Ishikawa (cell line): ENCODE data around the gene HRH4.

Experiments used
- CEBPB ChIP-seq: IDR thresholded peaks from 2 replicates; pipeline ENCODE4 v1.6.1; 2012
- CREB1 ChIP-seq: IDR thresholded peaks from 2 replicates; pipeline ENCODE4 v1.6.1; 2012; ENCODE audit warnings: low read depth
- EGR1 ChIP-seq: IDR thresholded peaks from 2 replicates; pipeline ENCODE4 v1.6.1; 2012
- EP300 ChIP-seq: IDR thresholded peaks from 2 replicates; pipeline ENCODE4 v1.6.1; 2012; ENCODE audit warnings: borderline replicate concordance
- FOXM1 ChIP-seq: IDR thresholded peaks from 2 replicates; pipeline ENCODE4 v1.6.1; 2012; ENCODE audit warnings: low read depth, borderline replicate concordance
- NFIC ChIP-seq: IDR thresholded peaks from 2 replicates; pipeline ENCODE4 v1.6.1; 2012
- RAD21 ChIP-seq: IDR thresholded peaks from 2 replicates; pipeline ENCODE4 v1.6.1; 2012; ENCODE audit warnings: low read depth
- TAF1 ChIP-seq: IDR thresholded peaks from 2 replicates; pipeline ENCODE4 v1.6.1; 2012; ENCODE audit warnings: low read depth, mild to moderate bottlenecking
- TCF12 ChIP-seq: IDR thresholded peaks from 2 replicates; pipeline ENCODE4 v1.6.1; 2012; ENCODE audit warnings: low read depth
- TEAD4 ChIP-seq: IDR thresholded peaks from 2 replicates; pipeline ENCODE4 v1.6.1; 2012
- YY1 ChIP-seq: IDR thresholded peaks from 2 replicates; pipeline ENCODE4 v1.6.1; 2012; ENCODE audit warnings: low read depth
- ZBTB7A ChIP-seq: IDR thresholded peaks from 2 replicates; pipeline ENCODE4 v1.6.1; 2012; ENCODE audit warnings: low read depth
- TF ChIP-seq, protein P1 (sequence below): IDR thresholded peaks from 2 replicates; pipeline ENCODE4 v1.6.1; 2012; ENCODE audit warnings: low read depth, mild to moderate bottlenecking
- TF ChIP-seq, protein P2 (sequence below): IDR thresholded peaks from 2 replicates; pipeline ENCODE4 v1.6.1; 2012
- TF ChIP-seq, protein P3 (sequence below): IDR thresholded peaks from 2 replicates; pipeline ENCODE4 v1.6.1; 2012

HRH4 gene

DNA sequence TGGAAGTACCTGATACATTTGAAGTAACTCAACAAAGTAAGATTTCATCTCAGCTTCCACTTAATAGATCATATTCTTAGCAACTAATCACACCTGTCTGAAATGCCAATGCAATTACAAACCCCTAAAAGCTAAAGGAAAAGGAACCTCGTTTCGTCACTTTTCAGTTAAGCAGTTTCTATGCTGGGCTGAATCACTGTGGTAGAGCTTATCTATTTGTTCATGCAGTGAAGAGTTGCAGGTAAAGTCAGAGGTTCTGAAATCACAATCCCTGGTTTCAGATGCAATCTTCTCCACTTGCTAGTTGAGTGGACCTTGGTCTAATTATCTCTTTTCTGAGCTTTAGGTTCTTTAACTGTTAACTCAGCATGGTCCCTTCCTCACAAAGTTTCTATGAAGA lies 6.3 kb downstream of the HRH4 start:
- TF ChIP-seq RAD21 (no peak), EP300 (no peak), ZBTB7A (no peak), TCF12 (no peak), TAF1 (no peak), EGR1 (no peak), YY1 (no peak), CREB1 (no peak), TEAD4 (no peak), CEBPB (no peak), NFIC (no peak)
- TF ChIP-seq, protein P1, sequence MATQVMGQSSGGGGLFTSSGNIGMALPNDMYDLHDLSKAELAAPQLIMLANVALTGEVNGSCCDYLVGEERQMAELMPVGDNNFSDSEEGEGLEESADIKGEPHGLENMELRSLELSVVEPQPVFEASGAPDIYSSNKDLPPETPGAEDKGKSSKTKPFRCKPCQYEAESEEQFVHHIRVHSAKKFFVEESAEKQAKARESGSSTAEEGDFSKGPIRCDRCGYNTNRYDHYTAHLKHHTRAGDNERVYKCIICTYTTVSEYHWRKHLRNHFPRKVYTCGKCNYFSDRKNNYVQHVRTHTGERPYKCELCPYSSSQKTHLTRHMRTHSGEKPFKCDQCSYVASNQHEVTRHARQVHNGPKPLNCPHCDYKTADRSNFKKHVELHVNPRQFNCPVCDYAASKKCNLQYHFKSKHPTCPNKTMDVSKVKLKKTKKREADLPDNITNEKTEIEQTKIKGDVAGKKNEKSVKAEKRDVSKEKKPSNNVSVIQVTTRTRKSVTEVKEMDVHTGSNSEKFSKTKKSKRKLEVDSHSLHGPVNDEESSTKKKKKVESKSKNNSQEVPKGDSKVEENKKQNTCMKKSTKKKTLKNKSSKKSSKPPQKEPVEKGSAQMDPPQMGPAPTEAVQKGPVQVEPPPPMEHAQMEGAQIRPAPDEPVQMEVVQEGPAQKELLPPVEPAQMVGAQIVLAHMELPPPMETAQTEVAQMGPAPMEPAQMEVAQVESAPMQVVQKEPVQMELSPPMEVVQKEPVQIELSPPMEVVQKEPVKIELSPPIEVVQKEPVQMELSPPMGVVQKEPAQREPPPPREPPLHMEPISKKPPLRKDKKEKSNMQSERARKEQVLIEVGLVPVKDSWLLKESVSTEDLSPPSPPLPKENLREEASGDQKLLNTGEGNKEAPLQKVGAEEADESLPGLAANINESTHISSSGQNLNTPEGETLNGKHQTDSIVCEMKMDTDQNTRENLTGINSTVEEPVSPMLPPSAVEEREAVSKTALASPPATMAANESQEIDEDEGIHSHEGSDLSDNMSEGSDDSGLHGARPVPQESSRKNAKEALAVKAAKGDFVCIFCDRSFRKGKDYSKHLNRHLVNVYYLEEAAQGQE: no peak
- TF ChIP-seq, protein P2, sequence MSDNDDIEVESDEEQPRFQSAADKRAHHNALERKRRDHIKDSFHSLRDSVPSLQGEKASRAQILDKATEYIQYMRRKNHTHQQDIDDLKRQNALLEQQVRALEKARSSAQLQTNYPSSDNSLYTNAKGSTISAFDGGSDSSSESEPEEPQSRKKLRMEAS: no peak

DNA sequence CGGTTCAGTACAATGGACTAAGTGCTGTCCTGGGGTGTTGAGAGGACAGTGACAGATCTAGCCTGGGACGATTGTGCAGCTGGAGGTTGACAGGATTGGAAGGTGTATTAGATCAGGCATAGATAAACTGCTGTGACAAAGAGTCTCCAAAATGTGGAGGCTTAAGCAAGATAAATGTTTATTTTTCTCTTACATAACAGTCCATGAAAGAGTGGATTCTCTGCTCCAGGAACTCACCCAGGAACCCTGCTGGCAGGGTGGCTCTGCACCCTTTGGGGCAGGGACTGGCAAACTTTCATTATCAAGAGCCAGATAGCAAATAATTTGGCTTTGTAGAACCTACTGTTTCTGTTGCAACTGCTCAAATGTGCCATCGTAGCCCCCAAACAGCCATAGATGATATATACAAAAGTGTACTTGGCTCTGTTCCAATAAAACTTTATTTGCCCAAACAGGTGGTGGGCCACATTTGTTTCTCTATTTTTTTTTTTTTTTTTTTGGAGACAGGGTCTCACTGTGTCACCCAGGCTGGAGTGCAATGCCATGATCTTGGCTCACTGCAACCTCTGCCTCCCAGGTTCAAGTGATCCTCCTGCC lies 9.7 kb downstream of the HRH4 start:
- TF ChIP-seq CEBPB (no peak), TAF1 (no peak), ZBTB7A (no peak), NFIC (no peak), FOXM1 (no peak), EGR1 (no peak), RAD21 (no peak), CREB1 (no peak), TEAD4 (no peak), EP300 (no peak), TCF12 (no peak), YY1 (no peak)
- TF ChIP-seq, protein P3, sequence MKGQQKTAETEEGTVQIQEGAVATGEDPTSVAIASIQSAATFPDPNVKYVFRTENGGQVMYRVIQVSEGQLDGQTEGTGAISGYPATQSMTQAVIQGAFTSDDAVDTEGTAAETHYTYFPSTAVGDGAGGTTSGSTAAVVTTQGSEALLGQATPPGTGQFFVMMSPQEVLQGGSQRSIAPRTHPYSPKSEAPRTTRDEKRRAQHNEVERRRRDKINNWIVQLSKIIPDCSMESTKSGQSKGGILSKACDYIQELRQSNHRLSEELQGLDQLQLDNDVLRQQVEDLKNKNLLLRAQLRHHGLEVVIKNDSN: no peak
- TF ChIP-seq, protein P2: no peak
- TF ChIP-seq, protein P1: no peak

DNA sequence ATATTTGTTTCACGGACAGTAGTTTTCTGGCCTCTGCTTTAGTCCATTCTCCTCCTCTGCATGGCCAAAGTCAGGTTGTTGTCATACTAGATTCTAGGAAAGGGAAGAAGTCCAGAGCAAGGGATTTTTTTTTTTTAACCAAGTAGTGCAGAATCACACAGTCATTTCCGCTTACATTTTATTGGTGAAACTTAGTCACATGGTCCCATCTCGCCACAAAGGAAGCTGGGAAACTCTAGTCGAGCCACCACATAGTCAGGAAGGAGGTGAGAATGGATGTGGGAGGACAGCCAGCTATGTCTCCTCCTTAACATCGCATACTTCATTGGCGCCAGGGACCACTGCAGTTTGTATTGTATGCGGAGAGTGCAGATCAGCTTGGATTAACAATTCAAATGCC lies 10.4 kb downstream of the HRH4 start:
- TF ChIP-seq ZBTB7A: no peak

DNA sequence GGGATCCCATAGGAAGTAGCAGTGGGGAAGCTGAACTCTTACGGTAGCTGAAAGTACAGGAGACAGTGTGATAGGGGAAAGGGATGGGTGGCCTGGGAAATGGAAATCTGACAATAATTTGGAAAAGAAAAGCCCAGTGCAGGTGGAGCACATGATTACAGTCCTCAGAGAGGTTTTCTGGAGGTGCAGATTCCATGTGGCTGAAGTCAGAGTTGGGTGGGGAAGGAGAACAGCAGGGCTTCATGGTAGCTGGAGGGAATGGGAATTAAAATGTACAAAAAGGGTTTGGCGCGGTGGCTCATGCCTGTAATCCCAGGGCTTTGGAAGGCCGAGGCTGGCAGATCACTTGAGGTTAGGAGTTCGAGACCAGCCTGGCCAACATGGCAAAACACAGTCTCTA lies 12.2 kb downstream of the HRH4 start:
- TF ChIP-seq TEAD4 (no peak), YY1 (no peak), EP300 (no peak), TCF12 (no peak), TAF1 (no peak)
- TF ChIP-seq, protein P3: no peak
- TF ChIP-seq, protein P2: no peak

DNA sequence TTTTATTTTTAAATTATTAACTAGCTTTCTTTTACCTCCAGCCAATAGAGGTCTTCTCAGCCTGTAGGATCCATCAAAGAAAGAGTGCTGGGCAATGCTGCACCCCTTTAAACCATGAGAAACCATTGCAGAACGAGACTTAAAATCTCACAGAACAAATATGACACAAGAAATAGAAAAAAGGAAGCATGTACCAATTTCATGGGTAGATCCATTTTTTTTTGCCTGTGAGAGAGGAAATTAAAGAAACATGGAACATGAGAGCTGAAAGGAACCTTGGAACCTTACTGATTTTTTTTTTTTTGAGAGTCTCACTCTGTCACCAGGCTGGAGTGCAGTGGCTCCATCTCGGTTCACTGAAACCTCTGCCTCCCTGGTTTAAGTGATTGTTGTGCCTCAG lies 14.0 kb downstream of the HRH4 start:
- no peak for TF ChIP-seq EP300
- TF ChIP-seq, protein P3: no peak

DNA sequence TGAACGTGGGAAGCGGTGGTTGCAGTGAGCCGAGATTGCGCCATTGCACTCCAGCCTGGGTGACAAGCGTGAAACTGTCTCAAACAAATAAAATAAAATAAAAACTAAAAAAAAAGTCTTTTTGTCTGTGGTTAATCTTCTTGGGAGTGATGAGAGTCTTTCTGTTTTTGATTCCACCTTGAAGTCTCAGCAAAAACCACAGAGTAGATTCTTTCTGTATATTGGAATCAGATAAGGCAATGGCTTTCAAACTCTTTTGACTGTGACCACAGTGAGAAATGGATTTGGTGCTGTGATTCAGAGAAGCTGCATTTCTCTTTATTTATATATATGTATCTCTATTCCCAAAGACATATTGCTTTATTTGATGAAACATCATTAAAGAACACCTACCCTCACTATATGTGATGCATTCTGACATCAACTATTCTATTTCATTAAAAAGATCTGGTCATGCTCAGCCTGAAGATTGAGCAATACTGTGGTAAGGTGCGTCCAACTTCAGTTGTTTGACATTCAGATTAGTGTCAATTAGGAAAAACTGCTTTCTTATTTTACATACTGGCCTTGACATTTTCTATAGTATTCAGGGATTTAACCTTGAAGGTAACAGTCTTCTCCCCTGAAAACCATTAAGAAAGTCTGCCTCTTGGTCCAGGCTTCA lies 15.6 kb downstream of the HRH4 start:
- TF ChIP-seq, protein P3: no peak
- TF ChIP-seq CREB1 (no peak), TCF12 (no peak), TAF1 (no peak), EGR1 (no peak), YY1 (no peak), CEBPB (no peak), RAD21 (no peak), EP300 (no peak)
- TF ChIP-seq, protein P2: no peak
